ENCODE results near the gene CDC42BPA. TPM values are rescaled to one million over a fixed set of nuclear protein-coding genes. Genes with fewer than 3 reads are reported as not detected.

The CDC42BPA gene
- polyA plus RNA-seq, 2 of the 4 experiments (the other 2 are of a cell fraction) = 11.4 to 28.4 TPM

DNA sequence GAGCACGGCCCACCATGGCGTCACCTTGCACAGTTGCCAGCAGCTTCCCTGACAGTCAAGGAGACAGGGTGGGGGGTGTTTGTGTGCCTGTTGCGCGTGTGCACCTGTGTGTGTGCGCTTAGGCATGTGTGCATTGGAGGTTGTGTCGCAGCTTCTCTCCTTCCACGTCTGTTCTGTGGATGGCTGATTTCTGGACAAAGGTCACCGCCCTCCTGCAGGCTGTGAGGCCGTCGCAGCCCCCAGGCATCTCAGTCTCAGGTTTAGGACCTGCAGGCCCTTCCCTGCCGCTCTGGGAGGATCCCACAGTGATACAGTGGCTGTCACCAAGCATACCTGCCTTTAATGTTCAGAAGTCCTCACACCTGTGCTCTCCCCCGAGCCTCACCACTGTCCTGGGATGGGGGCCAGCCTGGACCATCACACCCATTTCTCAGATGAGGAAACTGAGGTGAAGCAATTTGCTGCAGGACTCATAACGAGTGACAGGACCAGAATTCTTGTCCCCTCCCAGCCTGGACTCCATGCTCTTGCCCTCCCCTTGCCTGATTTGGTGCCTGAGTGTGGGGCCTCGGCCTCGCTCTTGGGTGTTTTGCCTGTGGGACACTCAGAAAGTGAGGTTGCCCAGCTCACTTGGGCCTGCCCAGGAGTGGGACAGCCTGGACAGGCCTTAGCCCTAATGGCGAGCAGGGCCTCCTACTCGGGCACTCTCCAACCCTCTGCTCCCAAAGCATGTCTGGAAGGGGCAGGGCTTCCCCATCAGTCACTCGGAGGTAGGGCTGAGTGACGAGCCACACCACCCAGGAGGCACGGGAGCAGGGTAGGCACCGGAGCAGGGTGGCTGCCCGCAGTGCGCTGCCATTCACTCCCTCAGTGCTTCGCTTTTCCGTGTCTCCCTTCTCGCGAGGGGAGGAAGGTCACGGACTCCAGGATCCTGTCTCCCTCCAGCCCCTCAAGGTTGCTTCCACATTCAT lies 355.6 kb downstream of the CDC42BPA start:
- Histone ChIP-seq H3K27ac (no peak overlapping the region), H3K9me3 (no peaks in the 10 kb centered on the region; the same call in 2 of the 3 replicates), H3K4me2 (no peak overlapping the region), H3K4me1 (no peaks in the 10 kb centered on the region), H3K4me3 (no peak overlapping the region)
- POLR2A ChIA-PET = no interaction called here
- TF ChIP-seq SMC3 (IDR thresholded peaks at IDR 0.05) (no peak), POLR2AphosphoS2 (conservative IDR thresholded peaks at IDR 0.05; ENCODE audit: low read length) (no peak)
- no peak; a peak in 1 of 6 replicates for ATAC-seq
- 89% methylated on average over 13 of the region's 28 CpGs for WGBS (ENCODE audit: missing lambda C conversion rate)
- FAIRE-seq = no peak
- no peak for DNase-seq (ENCODE audit: low read depth in 1 of 2, low spot score in 1 of 2)
- CTCF ChIA-PET = no interaction called here

DNA sequence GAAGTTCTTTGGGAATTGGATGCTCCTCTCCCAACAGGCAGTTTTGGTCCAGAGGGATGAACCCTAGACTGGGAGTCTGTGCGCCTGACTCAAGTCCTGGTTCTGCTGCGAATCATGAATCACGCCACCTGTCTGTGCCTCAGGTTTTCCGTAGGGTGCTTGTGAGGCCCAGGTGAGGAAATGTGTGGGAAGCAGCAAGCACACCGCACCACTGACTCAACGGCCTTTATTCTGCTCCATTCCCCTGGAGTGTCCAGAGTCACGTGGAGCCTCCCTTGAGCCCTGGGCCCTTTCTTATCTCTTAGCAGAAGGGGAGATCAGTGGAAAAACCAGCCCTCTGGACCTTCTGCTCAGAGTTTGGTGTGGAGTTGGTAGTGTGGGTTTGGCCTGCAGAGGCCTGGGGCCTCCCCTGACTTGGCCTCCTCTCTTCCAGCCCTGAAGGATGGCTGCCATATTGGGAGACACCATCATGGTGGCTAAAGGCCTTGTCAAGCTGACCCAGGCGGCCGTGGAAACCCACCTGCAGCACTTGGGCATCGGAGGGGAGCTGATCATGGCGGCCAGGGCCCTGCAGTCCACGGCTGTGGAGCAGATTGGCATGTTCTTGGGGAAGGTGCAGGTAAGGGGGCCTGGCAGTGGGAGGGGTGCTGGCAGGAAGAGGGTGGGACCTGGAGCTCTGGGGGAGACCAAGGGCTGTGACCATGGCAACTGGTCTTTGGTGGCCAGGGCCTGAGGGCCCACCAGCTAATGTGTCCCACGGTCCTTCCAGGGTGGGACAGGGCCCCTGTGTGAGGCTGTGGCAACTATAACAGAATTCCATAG lies 357.1 kb downstream of the CDC42BPA start:
- POLR2A ChIA-PET = no interaction called here
- Histone ChIP-seq H3K4me1 (no peaks in the 10 kb centered on the region), H3K9me3 (no peaks in the 10 kb centered on the region; the same call in 2 of the 3 replicates), H3K4me3 (no peak overlapping the region), H3K4me2 (no peak overlapping the region), H3K27ac (no peak overlapping the region)
- 95% methylated on average over 12 of the region's 13 CpGs for WGBS (ENCODE audit: missing lambda C conversion rate)
- CTCF ChIA-PET = no interaction called here
- DNase-seq (ENCODE audit: low read depth in 1 of 2, low spot score in 1 of 2) = no peak
- FAIRE-seq = no peak
- ATAC-seq = no peak
- TF ChIP-seq RCOR1 (IDR thresholded peaks at IDR 0.05; ENCODE audit: low read depth, low read length) (no peak), SMC3 (IDR thresholded peaks at IDR 0.05) (no peak), POLR2AphosphoS2 (conservative IDR thresholded peaks at IDR 0.05; ENCODE audit: low read length) (no peak), JUNB (IDR thresholded peaks at IDR 0.05) (no peak), TP53 (CRISPR knock-in tag; IDR thresholded peaks at IDR 0.05) (no peak), NR3C1 (IDR thresholded peaks at IDR 0.05) (no peak), HOXB13 (CRISPR knock-in tag; IDR thresholded peaks at IDR 0.05; ENCODE audit: low read depth) (no peak), EP300 (IDR thresholded peaks at IDR 0.05) (no peak), CHD2 (IDR thresholded peaks at IDR 0.05; ENCODE audit: low read length, partially characterized antibody) (no peak), CHD4 (IDR thresholded peaks at IDR 0.05; ENCODE audit: borderline replicate concordance) (no peak), HDAC2 (IDR thresholded peaks at IDR 0.05) (no peak), RFX5 (IDR thresholded peaks at IDR 0.05) (no peak), ZNF302 (CRISPR knock-in tag; IDR thresholded peaks at IDR 0.05) (no peak)
- TF ChIP-seq, protein P1, sequence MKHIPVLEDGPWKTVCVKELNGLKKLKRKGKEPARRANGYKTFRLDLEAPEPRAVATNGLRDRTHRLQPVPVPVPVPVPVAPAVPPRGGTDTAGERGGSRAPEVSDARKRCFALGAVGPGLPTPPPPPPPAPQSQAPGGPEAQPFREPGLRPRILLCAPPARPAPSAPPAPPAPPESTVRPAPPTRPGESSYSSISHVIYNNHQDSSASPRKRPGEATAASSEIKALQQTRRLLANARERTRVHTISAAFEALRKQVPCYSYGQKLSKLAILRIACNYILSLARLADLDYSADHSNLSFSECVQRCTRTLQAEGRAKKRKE (CRISPR knock-in tag; IDR thresholded peaks at IDR 0.05; ENCODE audit: low read depth) = no peak
- TF ChIP-seq, protein P2, sequence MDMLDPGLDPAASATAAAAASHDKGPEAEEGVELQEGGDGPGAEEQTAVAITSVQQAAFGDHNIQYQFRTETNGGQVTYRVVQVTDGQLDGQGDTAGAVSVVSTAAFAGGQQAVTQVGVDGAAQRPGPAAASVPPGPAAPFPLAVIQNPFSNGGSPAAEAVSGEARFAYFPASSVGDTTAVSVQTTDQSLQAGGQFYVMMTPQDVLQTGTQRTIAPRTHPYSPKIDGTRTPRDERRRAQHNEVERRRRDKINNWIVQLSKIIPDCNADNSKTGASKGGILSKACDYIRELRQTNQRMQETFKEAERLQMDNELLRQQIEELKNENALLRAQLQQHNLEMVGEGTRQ (IDR thresholded peaks at IDR 0.05) = no peak
- TF ChIP-seq, protein P3, sequence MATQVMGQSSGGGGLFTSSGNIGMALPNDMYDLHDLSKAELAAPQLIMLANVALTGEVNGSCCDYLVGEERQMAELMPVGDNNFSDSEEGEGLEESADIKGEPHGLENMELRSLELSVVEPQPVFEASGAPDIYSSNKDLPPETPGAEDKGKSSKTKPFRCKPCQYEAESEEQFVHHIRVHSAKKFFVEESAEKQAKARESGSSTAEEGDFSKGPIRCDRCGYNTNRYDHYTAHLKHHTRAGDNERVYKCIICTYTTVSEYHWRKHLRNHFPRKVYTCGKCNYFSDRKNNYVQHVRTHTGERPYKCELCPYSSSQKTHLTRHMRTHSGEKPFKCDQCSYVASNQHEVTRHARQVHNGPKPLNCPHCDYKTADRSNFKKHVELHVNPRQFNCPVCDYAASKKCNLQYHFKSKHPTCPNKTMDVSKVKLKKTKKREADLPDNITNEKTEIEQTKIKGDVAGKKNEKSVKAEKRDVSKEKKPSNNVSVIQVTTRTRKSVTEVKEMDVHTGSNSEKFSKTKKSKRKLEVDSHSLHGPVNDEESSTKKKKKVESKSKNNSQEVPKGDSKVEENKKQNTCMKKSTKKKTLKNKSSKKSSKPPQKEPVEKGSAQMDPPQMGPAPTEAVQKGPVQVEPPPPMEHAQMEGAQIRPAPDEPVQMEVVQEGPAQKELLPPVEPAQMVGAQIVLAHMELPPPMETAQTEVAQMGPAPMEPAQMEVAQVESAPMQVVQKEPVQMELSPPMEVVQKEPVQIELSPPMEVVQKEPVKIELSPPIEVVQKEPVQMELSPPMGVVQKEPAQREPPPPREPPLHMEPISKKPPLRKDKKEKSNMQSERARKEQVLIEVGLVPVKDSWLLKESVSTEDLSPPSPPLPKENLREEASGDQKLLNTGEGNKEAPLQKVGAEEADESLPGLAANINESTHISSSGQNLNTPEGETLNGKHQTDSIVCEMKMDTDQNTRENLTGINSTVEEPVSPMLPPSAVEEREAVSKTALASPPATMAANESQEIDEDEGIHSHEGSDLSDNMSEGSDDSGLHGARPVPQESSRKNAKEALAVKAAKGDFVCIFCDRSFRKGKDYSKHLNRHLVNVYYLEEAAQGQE (IDR thresholded peaks at IDR 0.05) = no peak
